SH-SY5Y (cell line): ENCODE data around the gene PAQR7.

Experiments
- GATA2 ChIP-seq: IDR thresholded peaks from 2 replicates; pipeline ENCODE4 v1.6.1; 2011; ENCODE audit warnings: mild to moderate bottlenecking, low read depth, low read length
- GATA3 ChIP-seq: IDR thresholded peaks from 2 replicates; pipeline ENCODE4 v1.6.1; 2011; ENCODE audit warnings: low read depth, mild to moderate bottlenecking, low read length, moderate library complexity

PAQR7 gene

GRCh38 chr1:25906644-25907300 is 31.3 kb upstream of the PAQR7 start:
- no peak for TF ChIP-seq GATA2
- TF ChIP-seq GATA3: no peak

- TF ChIP-seq GATA2 (no peak), GATA3 (no peak)
These were observed 30.5 kb upstream of the PAQR7 start, which contains the start of gene STMN1 for GRCh38 chr1:25905680-25906643. STMN1 (minus strand) TSS chr1:25906419; CDS start chr1:25904676, 1,743 bp downstream.

- TF ChIP-seq GATA2: no peak
- no peak for TF ChIP-seq GATA3
These were observed 29.6 kb upstream of the PAQR7 start for GRCh38 chr1:25904943-25905679.

- no peak for TF ChIP-seq GATA2
- TF ChIP-seq GATA3: no peak
These were observed 28.5 kb upstream of the PAQR7 start for GRCh38 chr1:25903986-25904385.

- no peak for TF ChIP-seq GATA3
- no peak for TF ChIP-seq GATA2
These were observed 27.0 kb upstream of the PAQR7 start for GRCh38 chr1:25902462-25902861.

- no peak for TF ChIP-seq GATA3
- no peak for TF ChIP-seq GATA2
These were observed 24.7 kb upstream of the PAQR7 start for GRCh38 chr1:25900219-25900618.

GRCh38 chr1:25899792-25900191 is 24.3 kb upstream of the PAQR7 start:
- TF ChIP-seq GATA3: no peak
- TF ChIP-seq GATA2: no peak

- TF ChIP-seq GATA3 (no peak), GATA2 (no peak)
These were observed 22.9 kb upstream of the PAQR7 start for GRCh38 chr1:25898223-25899015.

GRCh38 chr1:25897754-25898153 is 22.2 kb upstream of the PAQR7 start:
- no peak for TF ChIP-seq GATA2
- TF ChIP-seq GATA3: no peak

GRCh38 chr1:25896266-25896665 is 20.8 kb upstream of the PAQR7 start:
- no peak for TF ChIP-seq GATA3
- TF ChIP-seq GATA2: no peak

GRCh38 chr1:25895365-25895990 is 20.0 kb upstream of the PAQR7 start:
- TF ChIP-seq GATA2 (peak; percentile 93), GATA3 (no peak; the same call in none of the 2 replicates)

GRCh38 chr1:25893116-25893515 is 17.6 kb upstream of the PAQR7 start:
- TF ChIP-seq GATA2 (no peak), GATA3 (no peak)

- TF ChIP-seq GATA2 (no peak), GATA3 (no peak)
These were observed 16.1 kb upstream of the PAQR7 start for GRCh38 chr1:25891606-25892005.
